Measurements from ENCODE around the gene CXXC5.

The CXXC5 gene

GRCh38 chr5:139676951-139677735, 29.0 kb downstream of the CXXC5 start:
- no peak for TF ChIP-seq CTCF (IDR thresholded peaks at IDR 0.05; ENCODE audit: low read depth, low read length)
- DNase-seq (ENCODE audit: extremely low read depth, low read depth): no peak

- no peak for DNase-seq (ENCODE audit: extremely low read depth, low read depth)
- no peak for TF ChIP-seq CTCF (IDR thresholded peaks at IDR 0.05; ENCODE audit: low read depth, low read length)
Observed at GRCh38 chr5:139677736-139678613, 29.8 kb downstream of the CXXC5 start.

DNA sequence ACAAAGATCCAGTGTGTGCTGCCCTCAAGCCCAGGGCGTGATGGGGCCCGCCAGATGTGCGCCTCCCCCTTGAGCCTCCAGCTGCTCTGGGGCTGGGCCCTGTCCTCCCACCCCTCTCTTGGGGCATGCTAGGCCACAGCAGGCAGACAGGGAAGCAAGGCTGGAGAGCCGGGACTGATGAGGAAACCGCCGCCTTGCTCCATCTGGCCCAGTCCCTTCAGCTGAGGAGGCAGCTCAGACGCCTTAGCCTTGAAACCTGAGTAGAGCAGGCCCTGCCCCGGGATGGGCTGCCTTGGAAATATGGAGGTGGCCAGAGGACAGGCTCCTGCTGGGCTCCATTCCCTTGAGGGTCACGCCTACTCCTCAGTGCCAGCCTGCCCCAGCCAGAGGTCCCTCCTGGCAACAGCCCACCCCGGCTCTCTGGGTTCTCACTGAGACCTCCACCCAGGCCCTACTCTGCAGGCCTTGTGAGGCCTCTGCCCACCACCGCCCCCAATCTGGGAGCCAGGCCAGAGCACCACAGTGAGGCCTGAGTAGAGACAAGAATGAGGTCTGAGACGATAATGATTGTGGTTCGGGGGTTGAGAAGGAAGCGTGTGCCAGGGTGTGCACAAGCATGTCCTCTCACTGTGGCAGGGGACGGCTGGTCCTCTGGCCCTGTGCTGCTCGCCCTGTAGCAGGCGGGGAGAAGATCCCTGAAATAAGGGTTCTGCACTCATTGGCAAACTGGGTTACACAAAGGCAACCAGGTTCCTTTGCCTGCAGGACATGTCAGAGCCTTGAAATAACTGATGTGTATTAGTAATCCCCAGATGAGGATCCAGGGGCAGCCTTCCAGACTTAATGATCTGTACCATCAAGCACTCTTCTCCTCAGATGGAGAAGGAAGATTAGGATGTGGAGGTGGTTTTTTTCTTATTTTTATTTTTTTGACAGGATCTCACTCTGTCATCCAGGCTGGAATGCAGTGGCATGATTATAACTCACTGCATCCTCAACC, 30.9 kb downstream of the CXXC5 start:
- no peak for TF ChIP-seq CTCF (IDR thresholded peaks at IDR 0.05; ENCODE audit: low read depth, low read length)
- DNase-seq (ENCODE audit: extremely low read depth, low read depth): no peak

DNA sequence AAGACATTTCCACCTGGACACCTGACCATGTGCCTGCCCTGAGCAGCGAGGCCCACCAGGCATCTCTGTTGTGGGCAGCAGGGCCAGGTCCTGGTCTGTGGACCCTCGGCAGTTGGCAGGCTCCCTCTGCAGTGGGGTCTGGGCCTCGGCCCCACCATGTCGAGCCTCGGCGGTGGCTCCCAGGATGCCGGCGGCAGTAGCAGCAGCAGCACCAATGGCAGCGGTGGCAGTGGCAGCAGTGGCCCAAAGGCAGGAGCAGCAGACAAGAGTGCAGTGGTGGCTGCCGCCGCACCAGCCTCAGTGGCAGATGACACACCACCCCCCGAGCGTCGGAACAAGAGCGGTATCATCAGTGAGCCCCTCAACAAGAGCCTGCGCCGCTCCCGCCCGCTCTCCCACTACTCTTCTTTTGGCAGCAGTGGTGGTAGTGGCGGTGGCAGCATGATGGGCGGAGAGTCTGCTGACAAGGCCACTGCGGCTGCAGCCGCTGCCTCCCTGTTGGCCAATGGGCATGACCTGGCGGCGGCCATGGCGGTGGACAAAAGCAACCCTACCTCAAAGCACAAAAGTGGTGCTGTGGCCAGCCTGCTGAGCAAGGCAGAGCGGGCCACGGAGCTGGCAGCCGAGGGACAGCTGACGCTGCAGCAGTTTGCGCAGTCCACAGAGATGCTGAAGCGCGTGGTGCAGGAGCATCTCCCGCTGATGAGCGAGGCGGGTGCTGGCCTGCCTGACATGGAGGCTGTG, 32.4 kb downstream of the CXXC5 start:
- TF ChIP-seq CTCF (IDR thresholded peaks at IDR 0.05; ENCODE audit: low read depth, low read length): no peak
- no peak for DNase-seq (ENCODE audit: extremely low read depth, low read depth)

- TF ChIP-seq CTCF (IDR thresholded peaks at IDR 0.05; ENCODE audit: low read depth, low read length): no peak
- no peak for DNase-seq (ENCODE audit: extremely low read depth, low read depth)
Observed at GRCh38 chr5:139681112-139681458, 32.9 kb downstream of the CXXC5 start.

DNA sequence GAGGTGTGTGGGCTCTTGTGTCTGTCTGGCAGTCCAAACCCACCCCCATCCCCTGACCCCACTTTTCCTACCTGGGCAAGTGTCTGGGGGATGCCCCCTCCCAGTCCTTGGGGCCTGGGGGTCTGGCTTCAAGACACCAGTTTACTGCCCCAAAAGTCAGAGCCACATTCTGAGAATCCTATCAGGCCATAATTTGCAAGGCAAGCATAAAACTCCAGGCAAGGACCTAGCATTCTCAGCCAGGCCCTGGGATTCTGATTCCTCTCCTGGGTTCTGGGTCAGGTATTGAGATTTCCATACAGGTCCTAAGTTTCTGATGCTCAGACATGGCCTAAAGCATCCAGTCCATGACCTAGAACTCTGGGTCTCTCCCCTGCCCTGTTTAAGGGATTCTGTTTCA, 33.3 kb downstream of the CXXC5 start:
- DNase-seq (ENCODE audit: extremely low read depth, low read depth): no peak
- TF ChIP-seq CTCF (IDR thresholded peaks at IDR 0.05; ENCODE audit: low read depth, low read length): no peak

All from AG09319 (cell line).